Stimulated activated CD8-positive, alpha-beta memory T cell treated with anti-CD3 and anti-CD28 coated beads, Interleukin-15, amount 100 ng/mL, for 24 hours (primary cell): ENCODE results near the gene MYO7B.
"Not testable (repeated sequence)": the region's sequence is repeated elsewhere in the genome, so short reads cannot be mapped to it uniquely, and the experiment has no call there.

ENCODE experiments used
- DNase-seq: peaks from one replicate; pipeline ENCODE4 v3.0.0-alpha.2; 2020; ENCODE audit warnings: low read depth

The MYO7B gene

GRCh38 chr2:127552846-127553245 is 17.4 kb downstream of the MYO7B start:
- no peak for DNase-seq

GRCh38 chr2:127558911-127559310 is 23.4 kb downstream of the MYO7B start:
- no peak for DNase-seq

- no peak for DNase-seq
Observed at GRCh38 chr2:127559454-127559853, 24.0 kb downstream of the MYO7B start.

GRCh38 chr2:127560201-127560930 is 24.9 kb downstream of the MYO7B start:
- no peak for DNase-seq

- DNase-seq: no peak
Observed at GRCh38 chr2:127560931-127561280, 25.4 kb downstream of the MYO7B start.

- DNase-seq: no peak
Observed at GRCh38 chr2:127561371-127561770, 25.9 kb downstream of the MYO7B start.

GRCh38 chr2:127562936-127563335 is 27.5 kb downstream of the MYO7B start:
- DNase-seq: no peak

GRCh38 chr2:127563458-127564428 is 28.3 kb downstream of the MYO7B start:
- no peak for DNase-seq

GRCh38 chr2:127564429-127565260 is 29.2 kb downstream of the MYO7B start:
- DNase-seq: no peak

GRCh38 chr2:127565261-127566138 is 30.0 kb downstream of the MYO7B start:
- no peak for DNase-seq

GRCh38 chr2:127566139-127566417 is 30.6 kb downstream of the MYO7B start:
- no peak for DNase-seq

- no peak for DNase-seq
Observed at GRCh38 chr2:127566576-127566975, 31.1 kb downstream of the MYO7B start.

GRCh38 chr2:127567351-127567854 is 31.9 kb downstream of the MYO7B start:
- no peak for DNase-seq

GRCh38 chr2:127568128-127568527 is 32.6 kb downstream of the MYO7B start:
- no peak for DNase-seq

- no peak for DNase-seq
Observed at GRCh38 chr2:127569666-127570065, 34.2 kb downstream of the MYO7B start.

- no peak for DNase-seq
Observed at GRCh38 chr2:127570282-127571250, 35.1 kb downstream of the MYO7B start.

GRCh38 chr2:127572352-127572751 is 36.9 kb downstream of the MYO7B start:
- not testable (repeated sequence) for DNase-seq

- DNase-seq: no peak
Observed at GRCh38 chr2:127572841-127573240, 37.4 kb downstream of the MYO7B start.

- DNase-seq: no peak
Observed at GRCh38 chr2:127573298-127573697, 37.8 kb downstream of the MYO7B start.

GRCh38 chr2:127573771-127574170 is 38.3 kb downstream of the MYO7B start:
- no peak for DNase-seq
